HepG2 (cell line): ENCODE measurements around the gene SNRNP200. TPM values are rescaled to one million over a fixed set of nuclear protein-coding genes. Genes with fewer than 3 reads are reported as not detected.

Source experiments
- CEBPB ChIP-seq: IDR thresholded peaks from 2 replicates; pipeline ENCODE4 v1.6.1; 2011; ENCODE audit warnings: low read depth, low read length, improper control_type of control experiment, borderline replicate concordance
- HOXA3 ChIP-seq: sonication (generic); formaldehyde crosslinking; IDR thresholded peaks from 2 replicates; pipeline ENCODE4 v1.5.0; 2020; ENCODE audit warnings: missing genetic modification reagents
- NR2C2 ChIP-seq: sonication (generic); formaldehyde crosslinking; IDR thresholded peaks from 2 replicates; pipeline ENCODE4 v1.4.0; 2020; ENCODE audit warnings: missing genetic modification reagents, mild to moderate bottlenecking, moderate library complexity, borderline replicate concordance
- SP5 ChIP-seq: IDR thresholded peaks from 2 replicates; pipeline ENCODE4 v1.6.1; 2016; ENCODE audit warnings: low read depth, borderline replicate concordance
- ZFP36L2 ChIP-seq: sonication (generic); formaldehyde crosslinking; IDR thresholded peaks from 2 replicates; pipeline ENCODE4 v1.4.0; 2020; ENCODE audit warnings: missing genetic modification reagents
- ZMYM2 ChIP-seq: sonication (generic); formaldehyde crosslinking; IDR thresholded peaks from 2 replicates; pipeline ENCODE4 v1.8.0; 2022; ENCODE audit warnings: mild to moderate bottlenecking, missing genetic modification reagents
- ZNF10 ChIP-seq: sonication (generic); formaldehyde crosslinking; IDR thresholded peaks from 2 replicates; pipeline ENCODE4 v1.4.0; 2020; ENCODE audit warnings: mild to moderate bottlenecking, low read depth, missing genetic modification reagents, borderline replicate concordance
- ZNF180 ChIP-seq: sonication (generic); formaldehyde crosslinking; IDR thresholded peaks from 2 replicates; pipeline ENCODE4 v1.4.0; 2020; ENCODE audit warnings: low read depth, missing genetic modification reagents, borderline replicate concordance
- ZNF224 ChIP-seq: sonication (generic); formaldehyde crosslinking; IDR thresholded peaks from 2 replicates; pipeline ENCODE4 v1.5.0; 2020; ENCODE audit warnings: mild to moderate bottlenecking, missing genetic modification reagents
- ZNF432 ChIP-seq: sonication (generic); formaldehyde crosslinking; IDR thresholded peaks from 2 replicates; pipeline ENCODE4 v1.5.0; 2020; ENCODE audit warnings: missing genetic modification reagents, mild to moderate bottlenecking, borderline replicate concordance
- polyA plus RNA-seq, 8 experiments: library from polyadenylated mRNA; depleted of rRNA in 3 of 8; stranded (reverse) in 7 of 8; unstranded in 1 of 8; fragments of >200 nt; fragmentation: Illumina TruSeq in 4 of 8; extraction: Trizol in 4 of 8; gene quantifications; 2 replicates each; pipeline versions ENCODE4 v1.2.1 to v1.2.3, GENCODE V29; 2011 to 2016; ENCODE audit warnings: low read depth in 4 of 8, missing spikeins in 1 of 8, mixed read lengths in 1 of 8; ENCODE audit not compliant: insufficient read depth in 1 of 8
- total RNA-seq, 5 experiments: library from RNA; depleted of rRNA; stranded (reverse); fragments of >200 nt; fragmentation: Illumina TruSeq; extraction: Trizol; gene quantifications; 2 replicates each; pipeline ENCODE4 v1.2.3, GENCODE V29; 2016; ENCODE audit warnings: low read depth in 1 of 5
- TF ChIP-seq, protein P1 (sequence below): sonication (generic); formaldehyde crosslinking; IDR thresholded peaks from 2 replicates; pipeline ENCODE4 v1.4.0; 2020; ENCODE audit warnings: mild to moderate bottlenecking, missing genetic modification reagents
- TF ChIP-seq, protein P2 (sequence below), 2 experiments: sonication (generic) in 1 of 2; formaldehyde crosslinking in 1 of 2; IDR thresholded peaks; 2 replicates each; pipeline versions ENCODE4 v1.4.0 to v1.6.1; 2016 to 2020; ENCODE audit warnings: borderline replicate concordance in 1 of 2, low read depth in 1 of 2, mild to moderate bottlenecking in 1 of 2, missing genetic modification reagents in 1 of 2
- TF ChIP-seq, protein P3 (sequence below): sonication (generic); formaldehyde crosslinking; IDR thresholded peaks from 2 replicates; pipeline ENCODE4 v1.5.0; 2020; ENCODE audit warnings: missing genetic modification reagents, mild to moderate bottlenecking, borderline replicate concordance
- TF ChIP-seq, protein P4 (sequence below): sonication (generic); formaldehyde crosslinking; IDR thresholded peaks from 2 replicates; pipeline ENCODE4 v1.5.1; 2020; ENCODE audit warnings: missing genetic modification reagents, mild to moderate bottlenecking, borderline replicate concordance

Gene SNRNP200
- total and polyA plus RNA-seq, 2 of the 13 experiments (the other 11 are each of a cell fraction or from before 2014, with no cell fraction given), result 99.0 to 232 TPM

DNA sequence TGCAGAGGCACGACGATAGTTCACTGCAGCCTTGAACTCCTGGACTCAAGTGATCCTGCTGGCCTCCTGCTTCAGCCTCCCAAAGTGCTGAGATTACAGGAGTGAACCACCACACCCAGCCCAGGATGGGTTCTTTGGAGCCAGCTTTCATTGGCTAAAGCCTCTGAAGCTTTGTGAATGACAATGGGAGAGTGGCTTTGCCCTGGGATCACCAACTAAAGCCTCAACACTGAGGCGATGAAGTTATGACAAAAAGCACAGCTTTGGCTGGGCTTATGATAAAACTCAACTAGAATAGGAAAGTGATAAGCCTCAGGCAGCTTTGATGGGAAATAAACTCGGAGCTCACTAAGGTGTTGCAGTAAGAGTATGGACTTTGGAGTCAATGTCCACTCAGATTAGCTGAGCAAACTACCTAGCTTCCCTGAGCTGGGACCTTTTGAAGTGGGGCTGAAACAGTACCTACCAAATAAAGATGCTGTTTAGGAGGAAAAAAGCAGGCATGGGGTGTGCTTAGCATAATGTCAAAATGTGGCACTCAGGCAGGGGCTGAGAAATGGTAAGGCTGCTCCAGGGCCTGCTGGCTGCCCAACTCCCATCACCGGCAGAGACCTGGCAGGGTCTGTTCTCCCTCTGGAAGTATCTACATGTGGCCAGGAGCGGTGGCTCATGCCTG, 43.9 kb downstream of the SNRNP200 start (continued):
- no peak for TF ChIP-seq ZNF10
- peak; percentile 56; the same call in 1 of the 2 replicates for TF ChIP-seq ZMYM2
- TF ChIP-seq, protein P1, sequence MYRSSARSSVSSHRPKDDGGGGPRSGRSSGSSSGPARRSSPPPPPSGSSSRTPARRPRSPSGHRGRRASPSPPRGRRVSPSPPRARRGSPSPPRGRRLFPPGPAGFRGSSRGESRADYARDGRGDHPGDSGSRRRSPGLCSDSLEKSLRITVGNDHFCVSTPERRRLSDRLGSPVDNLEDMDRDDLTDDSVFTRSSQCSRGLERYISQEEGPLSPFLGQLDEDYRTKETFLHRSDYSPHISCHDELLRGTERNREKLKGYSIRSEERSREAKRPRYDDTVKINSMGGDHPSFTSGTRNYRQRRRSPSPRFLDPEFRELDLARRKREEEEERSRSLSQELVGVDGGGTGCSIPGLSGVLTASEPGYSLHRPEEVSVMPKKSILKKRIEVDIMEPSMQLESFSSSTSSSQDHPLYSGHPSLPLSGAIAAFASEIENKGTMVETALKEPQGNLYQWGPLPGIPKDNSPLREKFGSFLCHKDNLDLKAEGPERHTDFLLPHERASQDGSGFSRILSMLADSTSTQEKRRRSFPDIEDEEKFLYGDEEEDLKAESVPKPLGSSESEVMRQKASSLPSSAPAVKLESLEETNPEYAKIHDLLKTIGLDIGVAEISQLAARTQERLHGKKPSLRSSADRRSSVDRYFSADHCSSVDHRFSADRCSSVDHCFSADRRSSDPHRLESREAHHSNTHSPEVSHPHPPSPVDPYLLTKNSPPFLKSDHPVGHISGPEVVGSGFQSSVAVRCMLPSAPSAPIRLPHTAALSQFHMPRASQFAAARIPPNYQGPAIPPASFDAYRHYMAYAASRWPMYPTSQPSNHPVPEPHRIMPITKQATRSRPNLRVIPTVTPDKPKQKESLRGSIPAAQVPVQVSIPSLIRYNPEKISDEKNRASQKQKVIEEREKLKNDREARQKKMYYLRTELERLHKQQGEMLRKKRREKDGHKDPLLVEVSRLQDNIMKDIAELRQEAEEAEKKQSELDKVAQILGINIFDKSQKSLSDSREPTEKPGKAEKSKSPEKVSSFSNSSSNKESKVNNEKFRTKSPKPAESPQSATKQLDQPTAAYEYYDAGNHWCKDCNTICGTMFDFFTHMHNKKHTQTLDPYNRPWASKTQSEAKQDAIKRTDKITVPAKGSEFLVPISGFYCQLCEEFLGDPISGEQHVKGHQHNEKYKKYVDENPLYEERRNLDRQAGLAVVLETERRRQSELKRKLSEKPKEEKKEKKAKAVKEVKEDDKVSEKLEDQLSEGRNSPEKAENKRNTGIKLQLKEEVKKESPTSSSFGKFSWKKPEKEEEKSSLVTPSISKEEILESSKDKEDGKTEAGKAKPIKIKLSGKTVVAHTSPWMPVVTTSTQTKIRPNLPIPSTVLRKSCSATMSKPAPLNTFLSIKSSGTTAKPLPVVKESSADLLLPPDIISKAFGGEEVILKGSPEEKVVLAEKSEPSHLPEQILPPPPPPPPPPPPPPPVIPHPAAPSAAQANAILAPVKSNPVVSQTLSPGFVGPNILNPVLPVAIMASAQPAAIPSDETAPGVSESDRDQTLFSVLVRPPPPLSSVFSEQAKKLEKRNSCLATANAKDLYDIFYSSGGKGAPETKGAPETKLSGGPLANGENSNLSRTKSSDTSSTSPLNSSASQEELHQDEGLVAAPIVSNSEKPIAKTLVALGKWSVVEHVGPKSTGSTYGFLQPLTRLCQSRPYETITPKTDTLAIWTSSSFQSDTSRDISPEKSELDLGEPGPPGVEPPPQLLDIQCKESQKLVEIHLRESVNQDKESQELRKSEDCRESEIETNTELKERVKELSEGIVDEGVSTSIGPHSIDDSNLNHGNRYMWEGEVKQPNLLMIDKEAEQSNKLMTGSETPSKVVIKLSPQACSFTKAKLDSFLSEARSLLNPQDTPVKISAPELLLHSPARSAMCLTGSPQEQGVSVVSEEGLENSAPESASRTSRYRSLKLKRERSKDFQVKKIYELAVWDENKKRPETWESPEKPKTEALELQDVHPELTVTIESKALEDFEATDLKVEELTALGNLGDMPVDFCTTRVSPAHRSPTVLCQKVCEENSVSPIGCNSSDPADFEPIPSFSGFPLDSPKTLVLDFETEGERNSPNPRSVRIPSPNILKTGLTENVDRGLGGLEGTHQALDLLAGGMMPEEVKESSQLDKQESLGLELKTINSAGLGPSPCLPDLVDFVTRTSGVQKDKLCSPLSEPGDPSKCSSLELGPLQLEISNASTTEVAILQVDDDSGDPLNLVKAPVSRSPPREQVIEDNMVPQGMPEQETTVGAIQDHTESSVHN (CRISPR knock-in tag), result no peak
- TF ChIP-seq, protein P2, sequence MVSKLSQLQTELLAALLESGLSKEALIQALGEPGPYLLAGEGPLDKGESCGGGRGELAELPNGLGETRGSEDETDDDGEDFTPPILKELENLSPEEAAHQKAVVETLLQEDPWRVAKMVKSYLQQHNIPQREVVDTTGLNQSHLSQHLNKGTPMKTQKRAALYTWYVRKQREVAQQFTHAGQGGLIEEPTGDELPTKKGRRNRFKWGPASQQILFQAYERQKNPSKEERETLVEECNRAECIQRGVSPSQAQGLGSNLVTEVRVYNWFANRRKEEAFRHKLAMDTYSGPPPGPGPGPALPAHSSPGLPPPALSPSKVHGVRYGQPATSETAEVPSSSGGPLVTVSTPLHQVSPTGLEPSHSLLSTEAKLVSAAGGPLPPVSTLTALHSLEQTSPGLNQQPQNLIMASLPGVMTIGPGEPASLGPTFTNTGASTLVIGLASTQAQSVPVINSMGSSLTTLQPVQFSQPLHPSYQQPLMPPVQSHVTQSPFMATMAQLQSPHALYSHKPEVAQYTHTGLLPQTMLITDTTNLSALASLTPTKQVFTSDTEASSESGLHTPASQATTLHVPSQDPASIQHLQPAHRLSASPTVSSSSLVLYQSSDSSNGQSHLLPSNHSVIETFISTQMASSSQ (IDR thresholded peaks at IDR 0.05; ENCODE audit: low read depth), result no peak
- TF ChIP-seq, protein P2 (CRISPR knock-in tag; IDR thresholded peaks at IDR 0.05; ENCODE audit: borderline replicate concordance), result no peak
- no peak for TF ChIP-seq ZNF180 (CRISPR knock-in tag)
- no peak for TF ChIP-seq ZNF432
- 0 out of 2 replicates have a peak, but pooled peaks have one; percentile 6 for TF ChIP-seq SP5 (CRISPR knock-in tag)
- no peak for TF ChIP-seq ZFP36L2 (CRISPR knock-in tag)
- TF ChIP-seq, protein P3, sequence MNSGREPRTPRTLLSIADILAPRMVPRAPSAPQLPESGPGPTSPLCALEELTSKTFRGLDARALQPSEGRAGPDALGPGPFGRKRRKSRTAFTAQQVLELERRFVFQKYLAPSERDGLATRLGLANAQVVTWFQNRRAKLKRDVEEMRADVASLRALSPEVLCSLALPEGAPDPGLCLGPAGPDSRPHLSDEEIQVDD (CRISPR knock-in tag), result no peak
- TF ChIP-seq, protein P4, sequence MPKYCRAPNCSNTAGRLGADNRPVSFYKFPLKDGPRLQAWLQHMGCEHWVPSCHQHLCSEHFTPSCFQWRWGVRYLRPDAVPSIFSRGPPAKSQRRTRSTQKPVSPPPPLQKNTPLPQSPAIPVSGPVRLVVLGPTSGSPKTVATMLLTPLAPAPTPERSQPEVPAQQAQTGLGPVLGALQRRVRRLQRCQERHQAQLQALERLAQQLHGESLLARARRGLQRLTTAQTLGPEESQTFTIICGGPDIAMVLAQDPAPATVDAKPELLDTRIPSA (CRISPR knock-in tag), result no peak
- peak; percentile 32; the same call in 1 of the 2 replicates for TF ChIP-seq NR2C2
- TF ChIP-seq ZNF224 (CRISPR knock-in tag), result 0 out of 2 replicates have a peak, but pooled peaks have one; percentile 17
- peak; percentile 80 for TF ChIP-seq CEBPB
- peak; percentile 46; the same call in 1 of the 2 replicates for TF ChIP-seq HOXA3
